HUES48 (cell line): ENCODE measurements around the gene HDAC4.

Experiments
- H3K27ac ChIP-seq: one replicate; pipeline ENCODE4 v1.7.0; 2013; ENCODE audit warnings: low read depth, low read length, inconsistent platforms
- H3K27me3 ChIP-seq: 2 replicates; pipeline ENCODE4 v1.6.1; 2013; ENCODE audit warnings: mild to moderate bottlenecking, low read length; ENCODE audit not compliant: control insufficient read depth, insufficient read depth
- H3K36me3 ChIP-seq: 2 replicates; pipeline ENCODE4 v1.6.1; 2013; ENCODE audit warnings: low read length; ENCODE audit not compliant: control insufficient read depth, insufficient read depth
- H3K4me1 ChIP-seq: 2 replicates; pipeline ENCODE4 v1.6.1; 2013; ENCODE audit warnings: mild to moderate bottlenecking, low read length; ENCODE audit not compliant: control insufficient read depth, insufficient read depth
- H3K4me3 ChIP-seq: 2 replicates; pipeline ENCODE4 v1.5.1; 2013; ENCODE audit warnings: mild to moderate bottlenecking, low read depth, low read length
- H3K9ac ChIP-seq: 2 replicates; pipeline ENCODE4 v1.6.1; 2013; ENCODE audit warnings: mild to moderate bottlenecking, low read depth, low read length, moderate library complexity
- H3K9me3 ChIP-seq: 2 replicates; pipeline ENCODE4 v1.6.1; 2013; ENCODE audit warnings: low read length; ENCODE audit not compliant: control insufficient read depth, insufficient read depth

The HDAC4 gene

DNA sequence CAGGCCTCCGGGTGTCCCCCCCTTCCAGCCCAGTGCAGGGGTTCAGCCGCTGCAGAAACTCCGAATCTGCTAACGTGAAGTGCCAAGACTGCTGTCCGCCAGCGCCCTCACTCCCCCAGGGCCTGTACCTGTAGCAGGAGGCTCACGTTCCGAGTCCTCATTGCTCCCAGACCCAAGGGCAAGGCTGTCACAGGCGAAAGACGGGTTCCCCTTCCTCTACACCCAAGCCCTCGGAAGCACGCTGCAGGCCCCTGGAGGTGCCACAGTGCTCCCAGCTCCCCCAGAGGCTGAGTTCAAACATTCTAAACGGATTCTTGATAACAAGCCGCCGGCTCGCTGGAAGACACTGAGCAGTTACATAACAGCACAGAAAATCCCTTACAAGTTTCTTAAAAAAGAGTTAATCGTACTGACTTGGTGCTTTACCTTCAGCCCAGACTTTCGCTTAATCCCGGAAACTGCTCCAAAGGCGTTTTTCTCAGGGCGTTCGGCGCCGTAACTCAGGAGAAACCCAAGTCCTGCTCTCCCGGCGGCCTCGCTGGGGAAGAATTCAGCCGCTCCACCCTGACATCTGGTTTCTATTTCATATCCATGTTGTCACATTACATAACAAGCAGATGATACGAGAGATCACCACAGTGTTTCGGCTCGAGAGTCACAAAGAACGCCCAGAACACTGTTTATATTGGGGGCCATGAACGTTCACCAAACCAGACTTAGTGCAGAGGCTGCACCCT lies 92.0 kb downstream of the HDAC4 start:
- Histone ChIP-seq H3K9me3 (no peaks in the 10 kb centered on the region), H3K27ac (no peak overlapping the region), H3K4me3 (no peak overlapping the region), H3K27me3 (no peaks in the 10 kb centered on the region), H3K4me1 (peaks cover 4% of the 10 kb centered on the region; the same call in 1 of the 2 replicates), H3K9ac (no peak overlapping the region), H3K36me3 (no peaks in the 10 kb centered on the region)

DNA sequence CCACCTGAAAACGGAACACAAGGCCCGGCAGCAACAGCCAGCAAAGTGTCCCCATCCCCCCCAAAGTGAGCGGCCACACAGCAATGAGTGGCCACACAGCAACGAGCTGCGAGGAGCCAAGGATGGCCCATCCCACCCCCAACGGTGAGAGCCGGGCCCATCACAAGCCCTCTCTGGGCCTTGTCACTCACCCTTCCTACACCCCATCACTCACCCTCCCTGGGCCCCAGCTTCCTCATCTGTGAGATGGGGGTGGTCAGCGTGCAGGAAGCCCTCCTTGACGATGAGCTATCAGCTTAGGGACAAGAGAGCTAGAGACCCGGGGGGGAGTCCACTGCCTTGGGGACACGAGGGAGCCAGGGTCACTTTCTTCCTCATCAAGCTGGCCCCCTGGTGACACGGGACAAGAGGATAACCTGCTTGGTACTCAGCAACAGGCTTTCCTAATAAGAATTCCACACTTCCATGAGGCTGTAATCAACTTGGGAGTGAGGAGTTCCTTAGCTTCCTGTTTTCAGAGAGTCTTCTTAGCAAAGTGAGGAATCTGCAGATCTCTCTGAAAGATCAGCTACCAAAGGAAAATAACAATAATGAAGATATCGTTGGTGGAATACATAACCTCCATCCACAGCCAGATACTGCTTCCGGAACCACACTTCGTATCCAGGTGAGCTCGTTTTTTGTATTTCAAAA lies 92.8 kb downstream of the HDAC4 start:
- H3K4me3 ChIP-seq, result no peak overlapping the region
- no peaks in the 10 kb centered on the region for H3K36me3 ChIP-seq
- H3K27ac ChIP-seq, result no peak overlapping the region
- no peaks in the 10 kb centered on the region for H3K27me3 ChIP-seq
- H3K9me3 ChIP-seq, result no peaks in the 10 kb centered on the region
- no peak overlapping the region for H3K9ac ChIP-seq
- peaks cover 4% of the 10 kb centered on the region; the same call in 1 of the 2 replicates for H3K4me1 ChIP-seq

DNA sequence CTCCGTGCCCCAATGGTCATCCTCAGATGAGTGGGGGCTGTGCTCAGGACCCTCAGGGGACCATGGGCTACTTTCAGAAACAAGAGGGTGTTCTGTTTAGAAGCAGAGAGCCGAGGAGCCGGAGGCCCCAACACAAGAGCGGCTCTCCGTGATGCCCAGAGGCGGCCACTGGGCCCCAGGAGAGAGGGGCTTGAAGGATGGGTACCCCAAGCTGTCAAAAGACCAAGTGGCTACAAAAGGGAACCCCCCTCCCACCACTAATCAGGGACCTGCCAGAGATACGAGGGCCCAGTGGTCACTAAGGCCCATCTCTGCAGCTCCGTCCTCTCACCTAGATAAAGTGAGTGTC lies 93.6 kb downstream of the HDAC4 start:
- no peaks in the 10 kb centered on the region for H3K9me3 ChIP-seq
- H3K4me3 ChIP-seq, result no peak overlapping the region
- H3K36me3 ChIP-seq, result no peaks in the 10 kb centered on the region
- no peak overlapping the region for H3K9ac ChIP-seq
- no peak overlapping the region for H3K27ac ChIP-seq
- peaks cover 4% of the 10 kb centered on the region; the same call in 1 of the 2 replicates for H3K4me1 ChIP-seq
- no peaks in the 10 kb centered on the region for H3K27me3 ChIP-seq

DNA sequence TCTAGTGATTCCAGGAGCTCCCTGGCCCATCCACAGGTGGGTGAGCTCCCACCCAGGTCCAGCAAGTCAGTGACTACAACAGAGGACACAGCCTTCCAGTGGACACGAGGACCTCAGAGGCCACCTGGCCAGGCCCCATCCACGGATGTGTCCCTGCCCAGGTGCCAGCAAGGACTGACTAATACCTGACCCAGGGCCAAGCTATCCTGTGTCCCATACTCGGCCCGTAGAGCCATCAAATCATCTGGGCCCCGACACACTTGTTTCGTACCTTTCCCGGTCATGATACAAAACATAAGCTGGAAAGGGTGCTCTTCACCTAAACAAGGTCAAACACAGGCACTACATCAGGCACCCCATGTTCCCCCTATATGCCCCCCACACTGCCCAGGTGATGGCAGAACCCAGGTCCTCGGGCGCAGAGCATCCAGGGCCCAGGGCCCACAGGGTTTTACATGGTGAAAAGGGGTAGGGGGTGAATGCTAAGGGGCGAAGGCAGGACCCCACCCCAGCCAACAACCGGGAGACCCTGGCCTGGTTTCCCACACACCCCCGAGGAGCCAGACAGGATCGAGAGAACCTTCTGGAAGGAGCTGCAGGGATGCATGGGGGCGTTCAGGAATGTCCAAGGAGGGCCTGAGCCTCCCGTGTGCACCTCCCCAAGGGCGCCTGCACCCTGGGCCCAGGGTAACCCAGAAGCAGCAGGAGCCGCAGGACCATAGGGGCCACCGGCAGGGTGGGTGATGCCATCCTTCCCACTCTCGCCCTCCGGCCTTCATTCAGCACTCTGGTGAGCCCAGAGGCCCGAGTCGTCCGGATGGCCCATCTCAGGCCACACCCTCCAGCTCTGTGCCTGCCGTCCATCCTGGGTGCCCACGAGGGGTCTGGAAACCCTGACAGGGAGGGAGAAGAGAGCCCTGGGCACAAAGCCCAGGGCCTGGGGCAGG lies 94.3 kb downstream of the HDAC4 start:
- H3K4me3 ChIP-seq, result no peak overlapping the region
- no peak overlapping the region for H3K27ac ChIP-seq
- no peaks in the 10 kb centered on the region for H3K9me3 ChIP-seq
- H3K36me3 ChIP-seq, result no peaks in the 10 kb centered on the region
- H3K9ac ChIP-seq, result no peak overlapping the region
- peaks cover 4% of the 10 kb centered on the region; the same call in 1 of the 2 replicates for H3K4me1 ChIP-seq
- no peaks in the 10 kb centered on the region for H3K27me3 ChIP-seq

DNA sequence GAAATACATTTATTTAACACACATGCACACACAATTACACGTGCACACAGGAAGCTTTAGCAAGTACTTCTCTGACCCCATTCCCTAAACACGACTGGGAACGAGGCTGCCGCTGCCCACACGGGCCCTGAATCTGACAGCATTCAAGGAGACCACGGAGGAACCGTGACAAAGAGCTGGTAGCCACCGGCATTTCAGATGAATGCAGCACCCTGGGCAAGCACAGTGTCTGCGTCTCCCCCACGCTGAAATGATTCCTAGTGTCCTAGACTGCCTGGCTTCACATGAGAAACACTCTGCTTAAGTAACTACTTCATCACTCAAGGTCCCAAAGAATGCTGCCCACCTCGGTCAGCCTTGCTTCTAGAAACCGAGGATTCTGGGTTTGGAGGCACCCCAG lies 95.0 kb downstream of the HDAC4 start:
- H3K4me3 ChIP-seq, result no peak overlapping the region
- no peaks in the 10 kb centered on the region for H3K27me3 ChIP-seq
- H3K36me3 ChIP-seq, result no peaks in the 10 kb centered on the region
- no peak overlapping the region for H3K27ac ChIP-seq
- no peaks in the 10 kb centered on the region for H3K9me3 ChIP-seq
- H3K9ac ChIP-seq, result no peak overlapping the region
- peaks cover 4% of the 10 kb centered on the region; the same call in 1 of the 2 replicates for H3K4me1 ChIP-seq

DNA sequence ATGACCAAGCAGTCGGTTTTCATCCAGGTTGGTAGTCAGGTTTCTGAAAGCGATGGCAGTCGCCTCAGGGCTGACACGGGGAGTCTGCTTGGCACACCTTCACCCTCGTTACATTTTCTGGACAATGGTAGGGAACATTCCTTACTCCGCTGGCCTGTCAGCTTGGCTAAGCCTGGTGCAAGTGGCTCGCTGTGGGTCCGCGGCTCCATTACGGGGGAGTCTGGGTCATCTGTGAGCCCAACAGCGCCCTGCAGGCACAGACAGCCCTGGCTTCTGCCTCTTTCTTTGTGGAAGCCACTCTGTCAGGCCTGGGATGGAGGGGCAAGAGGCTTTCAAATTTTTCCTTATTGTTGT lies 95.6 kb downstream of the HDAC4 start:
- no peak overlapping the region for H3K27ac ChIP-seq
- peaks cover 4% of the 10 kb centered on the region; the same call in 1 of the 2 replicates for H3K4me1 ChIP-seq
- no peak overlapping the region for H3K9ac ChIP-seq
- no peaks in the 10 kb centered on the region for H3K9me3 ChIP-seq
- no peaks in the 10 kb centered on the region for H3K36me3 ChIP-seq
- H3K27me3 ChIP-seq, result no peaks in the 10 kb centered on the region
- no peak overlapping the region for H3K4me3 ChIP-seq

DNA sequence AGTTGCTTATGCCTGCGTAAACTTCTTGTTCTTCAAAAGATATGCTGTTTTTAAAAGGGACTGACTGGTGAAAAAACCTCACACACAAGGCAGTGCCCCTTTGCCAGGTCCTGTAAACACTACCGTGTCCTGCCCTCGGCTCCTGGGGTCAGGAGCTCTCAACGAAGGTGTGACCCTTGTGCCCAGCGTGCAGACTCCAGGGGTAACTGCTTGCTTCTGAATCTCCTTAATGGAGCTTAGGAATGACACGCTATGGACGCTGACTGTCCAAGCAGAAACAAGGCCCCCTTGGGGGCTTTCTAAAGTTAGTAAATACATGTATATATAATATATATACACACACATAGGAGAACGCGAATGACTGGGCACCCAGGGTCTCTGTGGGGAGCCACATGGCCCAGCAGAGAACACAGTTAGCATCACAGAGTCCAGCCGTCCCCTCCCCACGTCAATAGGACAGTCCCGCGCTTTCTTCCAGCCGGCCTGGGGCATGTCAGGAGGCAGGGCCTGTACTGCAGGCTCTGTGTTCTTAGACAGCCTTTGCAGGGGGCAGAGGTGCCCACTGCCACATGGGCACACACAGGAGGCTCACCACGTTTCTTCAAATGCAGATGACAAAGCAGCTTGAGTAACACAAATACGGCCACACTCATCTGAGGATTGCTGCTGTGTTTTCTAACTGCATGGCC lies 96.1 kb downstream of the HDAC4 start:
- Histone ChIP-seq H3K27ac (no peak overlapping the region), H3K9me3 (no peaks in the 10 kb centered on the region), H3K27me3 (no peaks in the 10 kb centered on the region), H3K9ac (no peak overlapping the region), H3K36me3 (no peaks in the 10 kb centered on the region), H3K4me1 (peaks cover 4% of the 10 kb centered on the region; the same call in 1 of the 2 replicates), H3K4me3 (no peak overlapping the region)

DNA sequence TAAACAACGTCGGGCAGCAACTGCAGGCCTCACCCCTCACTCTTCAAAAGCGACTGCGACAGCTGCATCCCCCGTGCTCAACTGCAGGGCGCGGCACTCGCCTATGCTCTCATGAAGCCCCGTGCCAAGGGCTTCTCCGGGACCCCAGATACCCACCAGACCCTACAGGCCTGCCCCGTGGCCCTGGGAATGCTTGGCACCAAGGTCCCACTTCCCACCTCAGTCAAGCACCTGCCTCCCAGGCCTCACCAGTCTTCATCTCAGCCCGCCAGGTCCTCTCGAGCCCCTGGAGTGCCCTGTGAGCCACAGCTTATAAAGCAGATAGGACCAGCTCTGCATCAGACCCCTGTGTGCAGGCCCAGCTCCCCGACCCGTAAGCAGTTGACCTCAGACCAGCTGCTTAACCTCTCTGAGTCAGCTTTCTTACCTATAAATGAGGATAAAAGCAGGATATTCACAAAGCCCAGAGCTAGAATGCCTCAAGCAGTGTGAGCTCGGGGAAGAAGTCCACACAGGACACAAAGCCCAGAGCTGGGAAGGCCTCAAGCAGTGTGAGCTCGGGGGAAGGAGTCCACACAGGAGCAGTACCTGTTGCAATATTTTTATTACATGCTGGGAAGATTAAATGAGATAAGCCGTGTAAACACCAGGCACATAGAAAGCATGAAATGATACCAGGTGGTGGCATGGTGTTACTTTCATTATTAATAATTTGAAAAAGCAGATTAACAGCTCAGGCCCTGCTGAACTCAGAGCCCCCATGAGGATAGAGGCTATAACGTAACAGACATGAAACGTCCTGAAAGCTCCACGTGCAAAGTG lies 96.9 kb downstream of the HDAC4 start:
- no peak overlapping the region for H3K9ac ChIP-seq
- H3K27ac ChIP-seq, result no peak overlapping the region
- peaks cover 4% of the 10 kb centered on the region; the same call in 1 of the 2 replicates for H3K4me1 ChIP-seq
- H3K36me3 ChIP-seq, result no peaks in the 10 kb centered on the region
- no peaks in the 10 kb centered on the region for H3K9me3 ChIP-seq
- H3K27me3 ChIP-seq, result no peaks in the 10 kb centered on the region
- no peak overlapping the region for H3K4me3 ChIP-seq

DNA sequence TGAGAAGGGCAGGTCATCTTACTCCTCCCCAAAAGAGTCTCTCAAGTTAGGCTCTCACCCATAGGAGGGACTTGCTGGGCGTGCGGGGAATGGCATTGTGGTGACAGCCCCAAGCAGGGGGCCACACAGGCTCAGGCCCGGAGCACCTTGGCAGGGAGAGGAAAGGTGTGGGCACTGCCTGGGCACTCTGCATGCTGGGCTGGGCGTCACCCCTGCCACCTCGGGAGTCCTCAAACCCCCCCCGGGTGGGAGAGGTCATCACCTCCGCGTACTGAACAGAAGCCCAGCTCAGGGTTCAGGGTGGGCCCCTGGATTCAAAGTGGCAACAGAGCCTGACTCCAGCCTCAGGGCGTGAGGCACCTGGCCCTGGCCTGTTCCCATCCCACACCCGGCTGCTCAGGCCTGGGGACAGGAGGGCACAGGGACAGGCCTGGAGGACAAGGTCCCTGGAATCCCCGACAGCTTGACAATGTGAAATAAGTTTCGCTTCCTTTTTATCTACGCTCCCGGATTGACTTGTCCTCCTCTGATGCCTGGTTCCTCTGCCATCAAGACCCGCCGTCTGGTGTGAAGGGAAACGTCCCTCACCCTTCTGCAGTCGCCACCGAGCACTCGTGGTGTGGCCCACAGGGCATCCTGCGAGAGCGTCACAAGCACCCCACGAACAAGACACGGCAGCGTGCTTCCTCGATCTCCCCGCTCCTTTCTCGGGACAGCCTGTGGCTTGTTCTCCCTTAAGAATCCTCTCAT lies 97.8 kb downstream of the HDAC4 start:
- Histone ChIP-seq H3K27me3 (no peaks in the 10 kb centered on the region), H3K9me3 (no peaks in the 10 kb centered on the region), H3K36me3 (no peaks in the 10 kb centered on the region), H3K4me3 (no peak overlapping the region), H3K4me1 (peaks cover 4% of the 10 kb centered on the region; the same call in 1 of the 2 replicates), H3K27ac (no peak overlapping the region), H3K9ac (no peak overlapping the region)
